ENCODE data around the gene CEP85.
"Not testable (repeated sequence)": the region's sequence is repeated elsewhere in the genome, so short reads cannot be mapped to it uniquely, and the experiment has no call there.

The CEP85 gene

DNA sequence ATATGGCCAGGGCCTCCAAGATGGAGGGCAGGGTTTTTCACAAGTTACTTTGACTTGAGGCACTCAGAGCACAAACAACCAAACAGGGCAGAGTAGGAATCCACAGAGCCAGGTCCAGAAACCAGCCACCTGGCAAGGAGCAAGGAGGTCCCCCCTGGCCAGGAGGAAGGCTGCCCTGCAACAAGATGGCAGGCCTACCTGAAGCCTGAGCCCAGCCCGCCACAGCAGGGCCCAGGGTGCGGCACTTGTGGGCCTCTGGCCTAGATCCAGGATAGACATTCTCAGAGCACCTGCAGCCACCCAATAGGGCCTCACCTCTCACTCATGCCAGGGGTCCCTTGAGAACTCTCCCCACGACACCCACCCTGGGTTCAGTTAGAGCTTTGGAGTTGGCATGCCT is 57.4 kb downstream of the CEP85 start:
- no peak for DNase-seq

DNA sequence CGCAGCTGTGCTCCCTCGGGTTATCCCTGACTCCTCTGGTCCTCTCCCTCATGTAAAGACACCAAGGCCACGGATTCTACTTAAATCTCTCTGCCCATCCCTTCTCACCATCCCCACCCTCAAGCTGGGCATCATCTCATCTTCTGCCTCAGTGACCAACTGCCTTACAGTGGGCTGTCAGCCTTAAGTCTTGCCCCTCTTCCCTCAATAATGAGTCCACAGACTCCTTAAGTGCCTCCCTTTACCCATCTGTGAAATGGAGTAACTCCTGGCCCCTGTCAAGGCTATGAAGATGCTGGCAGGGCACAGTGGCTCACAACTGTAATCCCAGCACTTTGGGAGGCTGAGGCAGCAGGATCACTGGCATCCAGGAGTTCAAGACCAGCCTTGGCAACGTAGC is 57.9 kb downstream of the CEP85 start:
- DNase-seq = no peak

DNA sequence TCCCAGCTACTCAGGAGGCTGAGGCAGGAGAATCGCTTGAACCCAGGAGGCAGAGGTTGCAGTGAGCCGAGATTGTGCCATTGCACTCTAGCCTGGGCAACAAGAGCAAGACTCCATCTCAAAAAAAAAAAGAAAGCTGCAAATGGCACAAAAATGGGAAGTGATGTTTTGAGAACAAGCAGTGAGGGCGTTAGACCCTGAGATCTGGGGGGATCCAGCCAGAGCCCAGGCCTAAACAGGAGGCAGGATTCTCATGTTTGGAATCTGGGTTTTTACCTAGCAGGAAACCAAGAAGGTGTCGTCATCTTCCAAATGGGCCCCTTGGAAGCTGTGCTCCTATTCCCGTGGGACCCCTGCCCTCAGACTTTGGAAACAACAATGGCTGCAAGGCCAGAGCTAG is 58.7 kb downstream of the CEP85 start:
- DNase-seq = not testable (repeated sequence)

DNA sequence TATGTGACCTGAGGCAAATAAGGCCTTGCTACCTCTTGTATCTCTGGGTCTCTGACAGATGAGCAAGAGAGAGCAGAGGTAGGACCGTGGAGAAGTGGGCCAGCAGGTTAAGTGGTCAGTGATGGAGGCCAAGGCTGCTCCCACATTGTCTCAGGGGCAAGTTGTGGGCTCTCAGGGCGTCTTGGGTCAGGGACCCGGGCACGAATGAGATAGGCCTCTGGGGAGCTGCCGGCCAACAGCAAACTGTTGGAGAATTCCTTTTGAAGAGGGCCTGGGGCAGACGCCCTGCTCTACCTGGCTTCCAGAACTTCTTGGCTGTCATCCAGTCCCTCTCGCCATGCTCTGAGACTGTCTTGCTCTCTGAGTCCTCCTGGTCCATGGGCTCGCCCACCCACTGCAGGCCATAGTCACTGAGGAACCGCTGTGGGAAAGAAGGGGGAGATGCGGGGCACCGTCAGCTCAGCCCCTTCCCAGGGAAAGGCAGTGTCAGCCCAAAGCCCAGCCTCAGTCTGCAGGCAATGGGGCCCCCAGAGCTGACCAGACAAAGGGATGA is 60.0 kb downstream of the CEP85 start:
- DNase-seq = no peak

DNA sequence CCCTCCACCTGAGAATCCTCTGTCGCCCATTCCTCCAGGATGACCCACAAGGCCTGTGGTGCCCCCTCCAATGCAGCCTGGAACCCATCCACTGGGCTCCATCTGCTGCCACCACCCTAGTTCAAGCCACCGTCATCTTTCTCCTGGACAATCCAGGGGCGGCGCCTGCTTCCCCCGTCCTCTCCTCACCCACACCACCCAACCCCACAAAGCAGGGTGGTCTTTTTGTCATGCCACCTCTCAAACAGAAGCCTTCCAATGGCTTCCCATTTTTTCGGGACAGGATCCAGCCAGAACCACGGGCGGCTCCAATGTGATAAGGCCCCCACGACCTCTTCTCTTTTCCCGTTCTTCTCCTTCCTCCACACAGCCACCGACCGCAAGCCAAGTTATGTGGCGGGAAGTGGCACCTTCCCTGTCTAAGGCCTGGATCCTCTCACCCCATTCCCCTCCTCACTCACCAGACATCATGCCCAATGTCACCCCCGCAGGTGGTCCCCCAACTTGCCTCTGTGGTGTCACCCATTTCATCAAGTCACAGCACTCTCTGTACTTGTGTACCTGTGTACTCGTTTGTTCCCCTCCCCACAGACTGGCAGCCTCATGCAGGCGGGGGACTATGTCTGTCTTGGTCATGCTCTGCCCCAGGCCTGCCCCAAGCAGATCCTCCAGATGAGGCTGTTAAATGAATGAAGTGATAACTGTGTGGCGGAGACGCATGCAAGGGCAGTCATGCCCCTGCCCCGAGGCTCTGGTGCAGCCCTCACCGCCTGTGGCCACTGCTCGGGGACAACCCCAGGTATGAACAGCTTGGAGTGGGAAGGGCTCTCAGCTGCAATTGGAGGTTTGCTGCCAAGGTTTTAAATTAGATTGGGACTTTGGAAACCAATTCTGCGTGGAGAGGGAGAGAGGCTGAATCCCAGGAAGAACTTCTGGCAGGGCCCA is 61.5 kb downstream of the CEP85 start:
- no peak for DNase-seq

DNA sequence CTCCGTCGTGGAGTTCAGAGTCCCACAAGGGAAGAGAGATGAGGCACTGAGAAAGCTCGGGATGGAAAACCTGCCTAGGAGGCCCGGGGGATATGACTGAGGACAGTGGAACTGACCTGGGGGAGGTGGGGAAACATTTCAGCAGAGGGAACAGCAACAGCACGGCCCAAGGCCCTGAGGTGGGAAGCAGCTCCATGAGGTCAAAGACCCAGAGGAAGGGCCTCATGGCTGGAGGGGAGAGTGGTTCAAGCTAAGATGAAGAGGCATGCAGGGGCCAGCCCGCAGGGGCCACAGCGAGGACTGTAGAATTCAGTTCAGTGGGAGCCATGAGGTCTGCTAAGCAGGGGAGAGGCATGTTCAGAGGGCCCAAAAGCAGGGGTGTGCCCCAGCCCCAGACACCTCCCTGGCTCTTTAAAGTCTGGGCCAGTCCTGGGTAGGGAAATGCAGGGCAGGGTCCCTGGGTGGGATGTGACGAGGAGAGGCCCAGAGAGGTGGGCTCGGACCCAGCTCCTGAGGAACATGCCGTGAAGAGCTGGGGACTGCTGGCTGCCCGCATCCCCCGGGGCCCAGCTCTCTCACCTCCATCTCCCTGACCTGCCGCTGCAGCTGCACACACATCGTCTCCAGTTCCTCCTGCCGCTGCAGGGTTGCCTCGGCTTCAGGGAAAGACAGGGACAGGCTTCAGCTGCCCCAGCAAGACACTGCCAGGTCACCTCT is 62.5 kb downstream of the CEP85 start:
- no peak for DNase-seq

DNA sequence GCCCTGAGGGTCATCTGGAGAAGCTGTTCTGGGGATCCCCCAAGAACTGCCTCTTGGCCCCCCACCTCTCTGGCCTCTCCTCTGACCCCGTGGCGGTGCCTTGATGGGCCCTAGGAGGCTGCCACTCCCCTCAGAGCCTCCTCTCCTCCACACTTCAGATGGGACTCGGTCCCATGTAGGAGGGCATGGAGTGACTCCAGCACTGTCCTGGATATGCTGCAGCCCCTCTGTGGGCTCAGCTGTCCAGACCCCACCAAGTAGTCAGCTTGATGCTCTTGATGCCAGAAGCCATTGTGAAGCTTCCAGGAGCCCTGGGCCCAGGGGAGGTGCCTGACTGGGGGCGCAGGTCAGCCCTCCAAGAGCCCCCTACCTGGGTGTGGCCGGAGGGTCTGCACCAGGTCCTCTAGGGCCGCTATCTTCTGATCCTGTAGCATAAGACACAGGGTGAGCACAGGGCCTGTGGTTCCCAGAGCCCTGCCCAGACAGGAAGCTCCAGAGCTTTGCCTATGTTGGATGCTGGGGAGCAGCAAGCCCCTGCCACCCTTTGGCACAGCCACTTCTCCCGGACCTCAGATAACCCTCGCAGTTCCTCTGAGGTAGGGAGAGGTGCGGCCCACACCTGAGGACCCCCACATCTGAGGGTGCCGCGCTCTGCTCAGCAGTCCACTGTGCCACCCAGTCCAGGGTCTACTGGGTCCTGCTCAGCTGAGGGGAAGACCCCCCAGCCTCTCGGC is 63.2 kb downstream of the CEP85 start:
- DNase-seq = no peak

DNA sequence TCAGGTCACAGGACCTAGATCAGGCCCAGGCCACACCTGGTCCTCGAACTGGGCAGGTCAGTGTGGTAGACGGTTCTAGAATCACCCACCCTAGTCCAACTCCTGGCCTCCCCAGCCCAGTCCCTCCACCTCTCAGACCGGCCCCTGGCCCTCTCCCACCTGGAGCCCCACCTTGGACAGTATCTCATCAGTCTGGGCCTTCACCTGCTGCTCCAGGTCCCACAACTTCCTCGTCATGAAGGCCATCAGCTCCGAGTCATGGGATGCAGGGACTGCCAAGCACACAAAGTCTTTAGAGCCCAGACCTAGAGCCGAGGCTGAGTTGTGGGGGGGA is 63.8 kb downstream of the CEP85 start:
- no peak for DNase-seq

DNA sequence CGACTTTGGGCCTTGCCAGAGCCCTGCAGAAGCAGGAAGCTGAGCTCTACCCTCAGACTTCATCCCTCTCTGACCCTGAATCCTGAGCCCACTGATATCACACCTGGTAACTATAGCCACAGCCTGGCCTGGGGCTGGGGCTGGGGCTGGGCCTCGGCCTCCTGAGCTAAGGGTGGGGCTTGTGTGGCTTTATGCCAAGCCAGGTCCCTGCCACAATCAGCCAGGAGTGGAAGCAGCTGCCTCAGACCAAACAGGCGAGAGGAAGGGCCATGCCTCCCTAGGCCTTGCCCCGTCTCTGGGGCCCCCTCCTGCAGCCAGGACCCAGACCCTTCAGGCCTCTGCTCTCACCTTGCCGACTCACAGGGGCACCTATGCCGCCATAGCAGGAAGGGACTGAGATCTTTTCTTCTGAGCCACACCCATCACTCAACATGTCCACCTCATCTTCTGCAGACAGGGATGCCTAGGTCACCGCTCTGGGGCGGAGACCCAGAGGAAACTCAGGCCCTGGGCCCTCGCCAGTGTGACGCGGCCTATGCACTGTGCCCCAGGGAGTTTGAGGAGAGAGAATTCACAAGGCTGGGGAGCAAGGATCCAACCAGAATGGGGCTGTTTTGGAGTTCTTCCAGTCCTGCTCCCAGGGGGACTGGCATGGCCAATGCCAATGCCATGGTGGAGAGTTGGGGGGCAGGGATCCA is 66.7 kb downstream of the CEP85 start:
- DNase-seq = no peak

DNA sequence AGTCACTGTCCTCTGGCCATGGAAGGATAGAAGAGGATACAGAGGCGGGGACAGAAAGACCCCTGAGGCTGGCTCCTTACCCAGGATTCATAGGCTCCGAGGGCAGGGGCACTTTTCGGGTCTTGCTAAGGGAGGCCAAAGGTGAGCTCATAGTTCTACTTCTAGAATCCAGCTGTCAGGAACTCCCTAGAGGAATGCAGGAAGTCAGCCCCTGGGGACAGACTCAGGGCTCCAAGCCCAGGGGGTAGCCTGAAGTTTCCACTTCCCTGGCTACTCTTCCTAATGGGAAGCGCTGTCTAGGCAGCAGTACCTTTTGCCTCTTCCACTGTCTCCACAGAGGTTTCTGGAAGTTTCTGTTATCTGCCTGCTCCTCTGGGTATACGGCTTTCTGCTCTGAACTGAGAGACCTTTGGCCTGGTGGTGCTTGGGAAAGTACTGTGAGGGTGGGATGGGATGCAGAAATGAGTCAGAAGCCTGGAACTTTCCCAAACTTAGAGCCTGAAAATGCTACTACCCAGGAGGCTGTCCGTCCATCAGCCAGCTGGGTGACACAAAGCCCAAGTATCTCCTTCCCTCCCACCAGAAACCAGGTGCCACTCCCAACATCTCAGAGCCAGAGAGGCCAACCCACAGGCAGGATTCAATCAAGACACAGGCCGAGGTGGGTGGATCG is 68.9 kb downstream of the CEP85 start:
- no peak for DNase-seq

DNA sequence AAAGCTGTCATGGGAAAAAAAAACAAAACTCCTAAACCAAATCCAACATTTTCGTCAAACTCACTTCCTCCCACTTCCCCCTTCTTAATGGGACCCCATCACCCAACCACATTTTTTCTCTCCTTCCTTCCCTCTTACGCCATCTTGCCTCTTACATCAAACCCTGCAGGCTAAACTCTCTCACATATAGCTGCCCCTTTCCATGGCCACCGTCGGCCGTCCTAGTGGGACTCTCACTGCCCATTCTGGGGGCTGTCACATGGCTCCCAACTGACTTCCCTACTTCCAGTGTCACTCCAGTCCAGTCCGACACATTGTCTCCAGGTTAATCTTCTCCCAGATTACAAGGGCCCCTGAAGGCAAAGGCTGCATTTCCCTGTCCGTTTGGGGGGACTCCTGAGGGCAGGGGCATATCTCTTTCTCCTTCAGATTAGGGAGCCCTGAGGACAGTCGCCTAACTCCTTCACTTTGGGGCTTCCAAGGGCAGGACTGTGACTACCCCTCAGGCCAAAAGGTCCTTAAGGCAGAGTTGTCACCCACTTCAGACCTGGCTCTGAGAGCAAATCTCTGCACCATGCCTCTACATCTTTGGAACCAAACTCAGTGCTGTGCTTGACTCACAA is 71.8 kb downstream of the CEP85 start:
- no peak for DNase-seq

DNA sequence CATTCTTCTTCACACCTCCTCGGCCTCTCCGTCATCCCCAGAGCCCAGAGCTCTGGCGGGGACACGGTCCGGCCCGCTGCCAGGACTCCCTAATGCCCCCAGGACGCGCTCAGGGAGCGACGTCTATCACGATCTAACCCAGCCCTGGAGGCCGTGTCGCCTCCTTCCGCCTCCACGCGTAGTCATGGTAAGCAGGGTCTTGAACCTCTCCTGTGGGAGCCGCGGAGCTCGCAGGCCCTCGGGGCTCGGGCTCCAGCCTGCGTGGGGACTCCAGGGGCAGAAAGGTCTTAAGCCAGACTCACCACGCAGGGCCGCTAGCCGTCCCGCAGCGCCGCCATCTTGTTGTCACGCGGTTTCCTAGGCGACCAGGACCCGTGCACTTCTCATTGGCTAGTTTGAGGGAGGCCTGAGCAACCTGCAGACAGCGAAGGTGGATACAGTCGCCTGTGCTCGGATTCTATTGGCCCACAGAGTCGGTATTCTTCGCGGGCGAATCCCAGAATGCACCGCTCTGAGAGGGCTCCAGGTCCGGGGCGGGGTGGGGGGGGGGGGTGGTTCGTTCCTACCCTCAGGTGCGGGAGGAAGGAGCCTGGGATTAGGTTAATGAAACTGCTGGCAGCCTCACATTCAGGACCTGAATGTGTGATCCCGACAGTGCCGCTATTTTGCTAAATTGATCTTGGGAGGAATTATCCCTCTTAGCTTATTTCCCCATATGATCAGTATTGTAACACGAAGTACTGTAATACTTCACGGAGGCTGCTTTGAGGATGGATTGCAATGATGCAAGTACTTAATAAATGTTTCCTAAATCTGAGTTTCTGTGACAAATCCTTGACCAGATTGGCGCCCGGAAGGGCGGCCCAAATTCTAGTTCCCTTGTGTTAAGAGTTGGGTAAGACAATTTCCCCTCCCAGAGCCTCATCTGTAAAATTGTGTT is 72.6 kb downstream of the CEP85 start, which contains the start of gene UBXN11:
UBXN11 (minus strand) TSS at position 347 of the 940 bp plus-strand sequence. CDS start 3,753 bp downstream, outside the sequence.
- peak; percentile 93 for DNase-seq

DNA sequence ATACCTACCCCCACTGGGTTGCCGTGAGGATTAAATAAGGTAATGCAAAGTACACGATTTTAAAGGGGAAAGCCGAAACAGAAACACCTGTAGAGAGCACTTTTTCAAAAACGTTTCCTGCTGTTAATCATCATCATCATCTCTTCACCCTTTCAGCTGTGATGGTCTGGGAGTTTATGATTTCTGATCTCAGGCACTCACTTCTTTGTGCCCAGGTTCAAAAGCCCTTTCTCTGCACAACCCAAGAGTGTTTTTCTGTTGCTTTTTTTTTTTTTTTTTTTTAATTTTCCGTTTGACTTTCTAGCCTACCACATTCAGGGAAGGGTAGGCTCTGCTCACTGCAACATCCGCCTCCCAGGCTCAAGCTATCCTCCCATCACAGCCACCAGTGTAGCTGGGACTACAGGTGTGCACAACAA is 73.4 kb downstream of the CEP85 start:
- no peak for DNase-seq

DNA sequence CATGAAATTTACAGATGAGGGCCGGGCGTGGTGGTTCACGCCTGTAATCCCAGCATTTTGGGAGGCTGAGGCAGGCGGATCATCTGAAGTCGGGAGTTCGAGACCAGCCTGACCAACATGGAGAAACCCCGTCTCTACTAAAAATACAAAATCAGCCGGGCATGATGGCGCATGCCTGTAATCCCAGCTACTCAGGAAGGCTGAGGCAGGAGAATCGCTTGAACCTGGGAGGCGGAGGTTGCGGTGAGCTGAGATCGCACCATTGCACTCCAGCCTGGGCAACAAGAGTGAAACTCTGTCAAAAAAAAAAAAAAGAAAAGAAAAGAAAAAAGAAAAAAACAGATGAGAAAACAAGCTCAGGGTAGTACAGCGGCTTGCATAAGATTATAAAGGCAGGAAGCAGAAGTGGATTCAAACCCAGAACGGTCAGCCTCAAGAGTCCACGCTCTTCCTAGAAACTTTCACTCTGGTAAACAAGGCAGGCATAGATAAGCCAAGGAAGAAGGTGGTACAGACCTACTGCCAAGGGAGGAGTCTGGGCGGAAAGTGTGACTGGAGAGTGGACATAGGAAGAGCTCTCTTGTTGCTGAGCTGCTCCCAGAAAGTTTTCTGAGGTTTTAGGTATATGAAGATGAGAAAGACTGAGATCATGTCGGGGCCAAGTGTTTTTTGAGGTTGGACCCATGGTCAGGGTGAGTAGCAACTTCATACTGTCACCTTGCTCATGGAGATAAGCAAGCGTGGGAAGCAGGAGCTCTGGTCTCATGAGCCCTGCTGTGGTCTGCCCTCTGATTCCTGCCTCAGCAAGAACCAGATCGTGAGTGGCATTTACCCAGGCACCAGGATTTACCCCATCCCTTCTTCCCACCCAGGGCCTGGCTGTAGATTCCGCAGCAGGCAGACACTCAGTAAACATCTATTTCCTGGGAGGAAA is 74.2 kb downstream of the CEP85 start:
- DNase-seq = not testable (repeated sequence)

DNA sequence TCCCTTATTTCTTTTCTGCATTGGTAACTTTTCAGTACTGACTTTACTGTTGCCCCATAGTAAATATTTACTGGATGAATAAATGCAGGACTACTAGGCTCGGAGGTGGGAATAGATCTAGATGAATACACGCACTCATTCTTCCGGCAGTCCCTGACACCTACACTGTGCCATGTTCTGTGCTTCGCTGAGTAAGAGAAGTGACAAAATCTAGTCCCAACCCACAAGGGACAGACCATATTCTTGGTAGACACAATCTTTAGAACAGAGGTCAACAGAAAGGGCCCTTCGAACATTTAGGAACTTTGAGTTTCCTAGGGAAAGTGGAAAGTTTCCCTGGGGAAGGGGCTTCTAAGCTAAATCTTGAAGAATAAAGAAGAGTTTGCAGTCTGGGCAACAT is 80.5 kb downstream of the CEP85 start:
- no peak for DNase-seq

DNA sequence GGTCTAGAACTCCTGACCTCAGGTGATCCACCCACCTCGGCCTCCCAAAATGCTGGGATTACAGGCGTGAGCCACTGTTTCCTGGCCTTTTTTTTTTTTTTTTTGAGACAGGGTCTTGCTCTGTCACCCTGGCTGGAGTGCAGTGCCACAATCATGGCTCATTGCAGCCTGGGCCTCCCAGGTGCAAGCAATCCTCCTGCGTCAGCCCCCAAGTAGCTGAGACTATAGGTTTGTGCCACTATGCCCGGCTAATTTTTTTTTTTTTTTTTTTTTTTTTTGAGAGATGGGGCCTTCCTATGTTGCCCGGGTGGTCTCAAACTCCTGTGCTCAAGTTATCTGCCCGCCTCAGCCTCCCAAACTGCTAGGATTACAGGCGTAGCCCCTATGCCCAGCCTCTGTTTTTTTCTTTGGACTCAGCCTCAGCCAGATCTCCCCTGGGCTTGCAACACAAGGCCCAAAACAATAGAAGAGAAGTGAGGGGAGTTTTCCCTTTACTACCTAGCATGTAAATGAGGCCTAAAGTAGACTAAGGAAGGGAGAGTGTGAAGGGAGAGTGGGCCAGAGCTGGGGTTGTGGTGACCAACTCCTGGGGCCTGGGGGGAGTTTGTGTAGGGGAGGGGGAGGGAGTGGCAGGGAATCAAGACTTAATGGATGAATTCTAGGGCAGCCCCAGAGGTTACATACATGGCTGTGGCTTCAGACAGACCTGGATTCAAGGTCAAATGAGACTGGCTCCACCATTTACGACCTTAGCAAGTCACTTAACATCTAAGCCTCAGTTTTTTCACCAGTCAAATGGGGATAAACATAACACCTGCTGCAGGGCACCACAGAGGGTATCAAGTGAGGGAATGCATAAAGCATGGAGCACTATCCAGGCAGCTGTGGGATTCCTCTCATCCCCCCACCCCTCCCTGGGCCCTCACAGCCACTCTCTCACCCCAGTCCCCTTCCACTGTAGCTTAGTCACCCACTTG is 82.2 kb downstream of the CEP85 start:
- DNase-seq = no peak

DNA sequence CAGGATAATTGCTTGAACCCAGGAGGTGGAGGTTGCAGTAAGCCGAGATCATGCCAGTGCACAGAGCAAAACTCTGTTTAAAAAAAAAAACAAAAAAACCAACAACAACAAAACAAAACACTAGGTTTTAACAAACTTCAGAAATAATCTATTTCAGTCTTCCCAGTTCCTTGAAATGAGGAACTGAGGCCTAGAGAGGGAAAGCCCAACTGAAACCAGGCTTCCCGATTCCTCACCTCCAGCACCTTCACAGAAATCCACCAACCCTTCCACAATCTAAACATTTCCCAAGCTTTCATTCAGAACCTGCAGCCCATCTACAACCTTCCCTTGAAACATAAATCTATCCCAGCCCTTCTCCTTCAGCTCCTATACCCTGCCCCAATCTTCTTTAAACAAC is 83.1 kb downstream of the CEP85 start:
- no peak for DNase-seq

Data from femur (tissue), 1 donor.